ENCODE measurements around the gene KIF3A.

- TF ChIP-seq, protein P1, sequence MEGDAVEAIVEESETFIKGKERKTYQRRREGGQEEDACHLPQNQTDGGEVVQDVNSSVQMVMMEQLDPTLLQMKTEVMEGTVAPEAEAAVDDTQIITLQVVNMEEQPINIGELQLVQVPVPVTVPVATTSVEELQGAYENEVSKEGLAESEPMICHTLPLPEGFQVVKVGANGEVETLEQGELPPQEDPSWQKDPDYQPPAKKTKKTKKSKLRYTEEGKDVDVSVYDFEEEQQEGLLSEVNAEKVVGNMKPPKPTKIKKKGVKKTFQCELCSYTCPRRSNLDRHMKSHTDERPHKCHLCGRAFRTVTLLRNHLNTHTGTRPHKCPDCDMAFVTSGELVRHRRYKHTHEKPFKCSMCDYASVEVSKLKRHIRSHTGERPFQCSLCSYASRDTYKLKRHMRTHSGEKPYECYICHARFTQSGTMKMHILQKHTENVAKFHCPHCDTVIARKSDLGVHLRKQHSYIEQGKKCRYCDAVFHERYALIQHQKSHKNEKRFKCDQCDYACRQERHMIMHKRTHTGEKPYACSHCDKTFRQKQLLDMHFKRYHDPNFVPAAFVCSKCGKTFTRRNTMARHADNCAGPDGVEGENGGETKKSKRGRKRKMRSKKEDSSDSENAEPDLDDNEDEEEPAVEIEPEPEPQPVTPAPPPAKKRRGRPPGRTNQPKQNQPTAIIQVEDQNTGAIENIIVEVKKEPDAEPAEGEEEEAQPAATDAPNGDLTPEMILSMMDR (IDR thresholded peaks at IDR 0.05), result no peak
- no peak for TF ChIP-seq POLR2A (IDR thresholded peaks at IDR 0.05)
Observed at GRCh38 chr5:132675936-132676689, 61.2 kb downstream of the KIF3A start.
